Astrocyte of the cerebellum (primary cell): ENCODE results near the gene ZNF23.

ENCODE experiments used
- DNase-seq: peaks from one replicate; pipeline ENCODE4 v3.0.0-alpha.2; 2011; ENCODE audit warnings: low read depth
- H3K4me3 ChIP-seq: 2 replicates; pipeline ENCODE4 v1.5.1; 2011; ENCODE audit warnings: mild to moderate bottlenecking, low read depth, low read length, moderate library complexity
- CTCF ChIP-seq: IDR thresholded peaks from 2 replicates; pipeline ENCODE4 v1.5.1; 2012; ENCODE audit warnings: low read length, low read depth, moderate library complexity, mild to moderate bottlenecking; ENCODE audit errors: missing control alignments
- in situ Hi-C: cut with HindIII; loops from 2 replicates; pipeline ENCODE4 v1.10.0; 2017; ENCODE audit warnings: low sequenced_read_pairs

The ZNF23 gene

GRCh38 chr16:71426880-71427615, 35.0 kb downstream of the ZNF23 start:
- DNase-seq: no peak
- in situ Hi-C loops: no loop called here
- TF ChIP-seq CTCF: no peak
- H3K4me3 ChIP-seq: no peak overlapping the region

- peak overlapping the region; percentile 34 for H3K4me3 ChIP-seq
- peak; percentile 12 for DNase-seq
- in situ Hi-C loops: no loop called here
These were observed 35.8 kb downstream of the ZNF23 start for GRCh38 chr16:71426069-71426879.

GRCh38 chr16:71425746-71426068, 36.3 kb downstream of the ZNF23 start:
- TF ChIP-seq CTCF: no peak
- in situ Hi-C loops: no loop called here

More at GRCh38 chr16:71426069-71426879, 35.8 kb downstream of the ZNF23 start:
- TF ChIP-seq CTCF: no peak

GRCh38 chr16:71424626-71425025, 37.4 kb downstream of the ZNF23 start:
- H3K4me3 ChIP-seq: no peak overlapping the region
- no peak for DNase-seq
- in situ Hi-C loops: no loop called here
- TF ChIP-seq CTCF: no peak

More at GRCh38 chr16:71425746-71426068, 36.3 kb downstream of the ZNF23 start:
- H3K4me3 ChIP-seq: peak overlapping the region; percentile 34
- no peak for DNase-seq

- no peak overlapping the region for H3K4me3 ChIP-seq
- in situ Hi-C loops: no loop called here
- TF ChIP-seq CTCF: no peak
- DNase-seq: no peak
These were observed 38.2 kb downstream of the ZNF23 start for GRCh38 chr16:71423865-71424264.

- in situ Hi-C loops: no loop called here
- no peak overlapping the region for H3K4me3 ChIP-seq
- no peak for TF ChIP-seq CTCF
- no peak for DNase-seq
These were observed 39.0 kb downstream of the ZNF23 start for GRCh38 chr16:71423016-71423415.
